ENCODE data around the gene GKN1.

DNA sequence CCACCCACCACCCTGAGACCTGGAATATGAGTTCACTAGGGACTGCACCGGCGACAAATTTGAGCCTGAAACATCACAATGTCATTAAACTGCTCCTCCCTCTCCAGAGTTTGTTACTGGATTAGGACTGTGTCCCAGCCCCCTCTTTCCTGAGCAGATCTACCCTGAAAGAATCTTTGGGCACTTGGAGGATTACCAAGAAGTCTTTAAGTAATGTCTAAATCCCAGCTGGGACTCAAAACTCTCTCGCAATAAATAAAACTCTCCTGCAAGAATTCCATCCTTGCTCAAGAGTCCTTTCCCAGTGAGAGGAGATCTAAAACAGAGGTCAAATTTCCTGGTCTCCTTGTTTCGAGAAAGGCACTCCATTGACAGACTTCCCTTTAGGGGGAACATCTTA is 42.6 kb upstream of the GKN1 start:
- TF ChIP-seq, protein P1, sequence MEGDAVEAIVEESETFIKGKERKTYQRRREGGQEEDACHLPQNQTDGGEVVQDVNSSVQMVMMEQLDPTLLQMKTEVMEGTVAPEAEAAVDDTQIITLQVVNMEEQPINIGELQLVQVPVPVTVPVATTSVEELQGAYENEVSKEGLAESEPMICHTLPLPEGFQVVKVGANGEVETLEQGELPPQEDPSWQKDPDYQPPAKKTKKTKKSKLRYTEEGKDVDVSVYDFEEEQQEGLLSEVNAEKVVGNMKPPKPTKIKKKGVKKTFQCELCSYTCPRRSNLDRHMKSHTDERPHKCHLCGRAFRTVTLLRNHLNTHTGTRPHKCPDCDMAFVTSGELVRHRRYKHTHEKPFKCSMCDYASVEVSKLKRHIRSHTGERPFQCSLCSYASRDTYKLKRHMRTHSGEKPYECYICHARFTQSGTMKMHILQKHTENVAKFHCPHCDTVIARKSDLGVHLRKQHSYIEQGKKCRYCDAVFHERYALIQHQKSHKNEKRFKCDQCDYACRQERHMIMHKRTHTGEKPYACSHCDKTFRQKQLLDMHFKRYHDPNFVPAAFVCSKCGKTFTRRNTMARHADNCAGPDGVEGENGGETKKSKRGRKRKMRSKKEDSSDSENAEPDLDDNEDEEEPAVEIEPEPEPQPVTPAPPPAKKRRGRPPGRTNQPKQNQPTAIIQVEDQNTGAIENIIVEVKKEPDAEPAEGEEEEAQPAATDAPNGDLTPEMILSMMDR (IDR thresholded peaks at IDR 0.05; ENCODE audit: low read depth, low read length), result no peak
- TF ChIP-seq POLR2A (IDR thresholded peaks at IDR 0.05; ENCODE audit: extremely low read depth, insufficient read length), result no peak
- TF ChIP-seq, protein P2, sequence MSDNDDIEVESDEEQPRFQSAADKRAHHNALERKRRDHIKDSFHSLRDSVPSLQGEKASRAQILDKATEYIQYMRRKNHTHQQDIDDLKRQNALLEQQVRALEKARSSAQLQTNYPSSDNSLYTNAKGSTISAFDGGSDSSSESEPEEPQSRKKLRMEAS (IDR thresholded peaks at IDR 0.05; ENCODE audit: low read depth, low read length), result no peak
